Activated T-cell treated with anti-CD3 and anti-CD28 coated beads, Interleukin-2, amount 50 U/mL, for 48 hours (primary cell): ENCODE measurements around the gene CORO2B.

Experiments
- DNase-seq, 2 experiments: peaks; one replicate each; pipeline ENCODE4 v3.0.0-alpha.2; 2020

The CORO2B gene

DNA sequence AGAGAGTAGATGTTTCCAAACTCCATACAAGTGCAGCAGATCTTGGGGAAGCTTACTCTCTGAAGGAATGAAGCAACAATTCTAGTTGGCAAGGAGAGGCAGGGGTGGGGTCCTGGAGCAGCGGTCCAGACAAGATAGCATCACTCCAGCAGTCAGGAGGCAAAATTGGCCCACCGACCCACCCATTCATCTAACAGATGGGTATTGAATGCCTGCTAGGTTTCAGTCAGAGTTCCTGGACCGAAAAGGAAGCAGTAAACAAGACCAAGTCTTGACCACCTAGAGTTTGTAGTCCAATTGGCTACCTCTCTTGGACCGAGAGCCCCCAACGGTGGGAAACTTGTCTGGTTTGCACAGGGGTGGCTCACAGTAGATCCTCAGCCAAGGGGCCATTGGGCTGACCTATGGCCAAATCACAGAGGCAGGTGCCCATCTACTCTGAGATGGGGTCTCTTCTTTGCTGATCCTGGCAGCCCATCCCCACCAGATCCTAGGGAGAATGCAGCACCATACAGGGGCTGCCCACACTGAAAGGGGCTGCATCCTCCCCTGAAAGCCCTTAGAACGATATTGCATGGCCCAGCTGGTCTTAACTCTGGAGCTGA, 74.3 kb downstream of the CORO2B start:
- DNase-seq: no peak

DNA sequence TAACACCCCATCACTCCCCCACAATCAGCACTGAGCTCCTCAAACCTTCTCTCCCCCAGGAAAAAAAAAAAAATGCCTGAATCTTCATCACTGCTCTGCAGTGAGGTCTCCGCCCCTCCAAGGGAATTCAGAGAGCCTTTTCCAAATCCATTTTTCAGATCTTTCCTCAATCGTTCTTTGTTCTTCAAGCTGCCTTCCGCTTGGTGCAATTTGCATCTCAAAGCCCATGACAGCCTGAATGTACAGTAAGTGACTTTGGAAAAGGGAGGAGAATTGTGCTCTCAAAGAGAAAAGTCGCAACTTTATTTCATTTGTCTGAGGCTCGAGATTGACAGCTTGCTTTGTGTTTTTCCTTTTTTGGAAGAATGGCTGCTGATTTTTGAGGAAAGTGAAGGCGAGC, 75.0 kb downstream of the CORO2B start:
- DNase-seq: no peak

DNA sequence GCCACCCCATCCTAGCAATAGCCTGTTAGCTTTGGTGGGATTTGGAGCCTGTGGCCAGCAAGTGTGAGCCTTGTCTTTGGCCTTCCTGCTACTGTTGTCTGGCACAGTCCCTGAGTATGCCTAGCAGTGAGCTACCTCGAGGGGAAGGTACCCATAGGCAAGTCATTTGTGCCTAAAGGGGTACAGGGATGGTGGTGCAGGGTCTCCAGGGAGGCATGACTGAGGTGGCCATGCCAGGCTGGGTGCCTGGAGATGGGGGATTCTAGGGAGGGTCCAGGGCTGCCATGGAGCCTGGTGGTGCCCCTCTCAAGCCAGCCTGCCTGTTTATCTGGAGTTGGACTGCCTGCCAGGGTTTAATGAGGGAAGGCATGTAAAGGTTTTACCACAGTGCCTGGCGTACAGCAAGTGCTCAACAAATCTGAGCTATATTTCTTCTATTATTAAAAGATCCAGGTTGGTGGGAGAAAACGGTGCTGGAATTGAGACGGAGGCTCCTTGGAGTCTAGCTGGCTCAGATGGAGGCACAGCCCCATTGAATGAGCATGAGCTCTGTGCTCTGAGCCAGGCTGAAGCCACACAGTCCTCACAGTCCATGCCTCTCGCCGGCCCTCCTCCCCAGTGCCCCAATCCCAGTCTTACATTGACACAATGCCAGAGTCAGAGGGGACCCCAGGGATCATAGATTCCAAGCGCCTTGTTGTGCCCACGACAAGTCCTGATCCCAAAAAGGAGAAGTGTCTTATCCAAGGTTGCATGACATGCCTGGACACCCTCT, 76.2 kb downstream of the CORO2B start:
- DNase-seq: no peak

DNA sequence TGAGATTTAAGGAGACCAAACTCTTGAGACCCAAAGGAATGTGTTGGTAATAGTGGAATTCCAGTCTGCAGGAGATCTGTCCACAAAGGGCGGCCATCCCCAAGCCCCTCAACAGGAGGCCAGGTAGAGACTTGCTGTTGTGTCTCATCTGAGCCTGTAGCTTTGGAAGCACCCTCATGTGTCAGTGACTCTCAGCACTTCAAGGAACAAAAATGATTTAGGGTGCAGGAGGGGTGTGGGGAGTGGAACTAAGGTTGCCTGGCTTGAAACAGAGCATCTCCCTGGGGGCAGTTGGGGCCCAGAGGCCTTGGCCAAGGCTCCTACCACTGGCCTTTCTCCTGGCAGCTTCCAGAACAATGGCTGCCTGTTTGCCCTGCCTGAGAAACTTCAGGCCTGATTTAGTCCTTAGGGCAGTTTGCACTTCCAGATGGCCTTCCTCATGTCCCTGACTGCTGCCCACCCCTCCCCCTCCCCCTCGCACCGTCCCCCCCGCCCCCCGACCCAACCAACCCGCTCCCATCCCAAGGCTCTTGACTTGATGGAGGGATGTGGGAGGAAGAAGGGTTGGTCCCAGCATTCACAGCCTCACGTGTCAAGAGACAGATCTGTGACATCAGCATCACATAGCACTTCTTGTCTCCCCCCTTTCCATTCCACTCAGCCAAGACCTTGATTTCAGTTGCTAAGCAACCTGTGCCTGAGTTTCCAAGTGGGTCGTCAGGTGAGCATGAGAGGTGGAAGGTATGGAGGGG, 77.1 kb downstream of the CORO2B start:
- no peak for DNase-seq

DNA sequence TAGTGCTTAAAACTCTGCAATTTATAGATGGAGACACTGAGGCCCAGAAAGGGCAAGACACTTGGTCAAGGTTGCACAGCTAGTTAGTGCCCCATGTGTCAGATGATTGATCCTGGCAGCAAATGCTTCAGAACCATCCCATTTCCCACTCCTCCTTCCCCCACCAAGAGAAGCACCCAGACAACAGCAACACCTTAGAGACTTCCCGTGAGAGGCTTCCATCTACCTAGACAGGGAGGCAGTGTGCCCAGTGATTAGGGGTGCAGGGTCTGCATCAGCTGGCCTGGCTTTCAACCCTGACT, 77.6 kb downstream of the CORO2B start:
- no peak for DNase-seq

DNA sequence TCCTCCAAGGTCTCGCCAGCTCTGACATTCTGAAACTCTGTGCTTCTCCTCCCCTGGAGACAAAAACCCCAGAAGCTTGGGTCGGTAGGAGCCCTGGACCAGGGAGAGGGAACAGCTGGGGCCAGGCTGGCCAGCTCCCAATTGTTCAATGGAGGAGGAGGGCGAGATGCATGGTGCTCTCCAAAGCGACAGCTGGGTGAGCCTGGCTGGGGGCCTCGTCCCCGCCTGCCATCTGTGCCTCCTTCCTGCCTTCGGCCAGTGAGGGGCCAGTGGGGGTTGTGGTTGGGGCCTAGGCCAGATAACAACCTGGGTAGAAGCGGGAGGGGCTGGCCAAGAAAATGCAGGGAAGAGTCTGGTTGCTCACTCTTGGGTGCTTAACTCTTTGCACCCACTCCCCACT, 79.4 kb downstream of the CORO2B start:
- no peak for DNase-seq

DNA sequence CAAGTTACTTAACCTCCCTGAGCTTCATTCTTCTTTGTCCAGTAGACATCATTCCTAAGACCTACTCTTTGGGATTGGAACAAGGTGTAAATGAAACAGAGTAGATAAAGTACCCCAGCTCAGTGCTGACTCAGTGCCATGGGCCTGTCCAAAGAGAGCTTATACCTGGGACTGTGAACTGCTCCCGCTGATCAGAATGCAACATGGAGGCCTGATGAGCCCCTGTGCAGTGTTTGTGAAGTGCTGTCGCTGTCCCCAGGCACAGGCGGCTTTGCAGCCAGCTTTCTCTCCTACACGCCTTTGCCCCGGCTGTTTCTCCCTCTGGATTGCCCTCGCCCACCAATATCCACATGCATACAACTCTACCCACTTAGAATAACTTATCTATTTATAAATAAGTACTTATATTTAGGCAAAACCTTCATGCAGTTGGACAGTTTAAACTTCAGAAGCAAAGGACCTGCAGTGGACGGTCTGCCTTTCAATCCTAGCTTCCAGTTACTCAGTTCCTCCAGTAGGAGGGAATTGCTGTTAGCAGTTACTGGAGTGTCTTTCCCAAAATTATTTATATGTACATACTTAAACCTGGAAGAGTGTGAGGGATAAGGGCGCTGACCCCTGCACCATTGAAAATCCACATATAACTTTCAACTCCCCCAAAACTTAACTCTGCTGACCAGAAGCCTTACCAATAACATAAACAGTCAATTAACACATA, 80.0 kb downstream of the CORO2B start:
- no peak for DNase-seq

DNA sequence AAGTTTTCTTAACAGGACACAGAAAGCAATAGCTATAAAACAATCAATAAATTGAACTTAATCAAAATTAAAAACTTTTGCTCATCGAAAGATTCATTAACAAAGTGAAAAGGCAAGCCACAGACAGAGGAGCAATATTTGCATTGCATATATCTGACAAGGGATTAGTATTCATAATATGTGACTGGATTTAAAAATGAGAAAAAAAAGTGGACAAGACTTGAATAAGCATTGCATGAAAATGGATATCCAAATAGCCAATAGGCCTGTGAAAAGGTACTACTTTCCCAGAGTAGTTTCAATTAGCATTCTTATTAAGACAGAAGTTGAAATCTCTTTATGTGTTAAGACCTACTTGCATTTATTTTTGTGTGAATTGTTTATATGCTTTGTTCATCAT, 84.7 kb downstream of the CORO2B start:
- no peak for DNase-seq

DNA sequence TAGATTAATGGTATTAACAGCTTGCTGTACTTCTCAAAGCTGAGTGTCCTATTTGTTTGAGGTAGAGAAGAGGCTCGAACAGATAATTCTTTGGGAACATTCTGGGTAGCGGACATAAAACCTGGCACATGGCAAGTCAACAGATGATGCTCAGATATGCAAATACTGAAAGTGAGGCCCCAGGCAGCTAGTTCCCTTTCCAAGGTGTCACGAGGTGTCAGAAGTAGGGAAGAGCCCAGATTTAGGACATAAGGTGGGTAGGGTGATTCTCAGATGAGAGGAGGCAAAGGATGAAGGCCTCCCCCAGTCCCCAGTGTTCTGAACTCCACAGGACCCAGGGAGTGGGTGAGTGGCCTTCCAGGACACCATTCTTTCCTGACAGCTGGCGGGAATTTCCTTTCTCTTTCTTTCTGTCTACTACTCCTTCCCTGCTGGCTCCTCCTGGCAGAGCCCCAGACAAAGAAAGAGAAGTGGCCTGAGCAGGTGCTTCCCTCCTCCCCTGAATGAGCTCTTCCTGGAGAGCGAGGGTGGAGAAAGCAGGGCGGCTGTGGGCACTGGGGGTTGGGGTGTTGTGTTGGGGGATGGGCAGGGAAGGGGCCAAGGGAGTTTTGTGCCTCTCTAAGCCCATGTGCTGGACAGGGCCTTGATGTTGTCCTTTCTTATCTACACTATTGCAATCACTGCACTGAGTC, 87.5 kb downstream of the CORO2B start:
- DNase-seq: no peak

DNA sequence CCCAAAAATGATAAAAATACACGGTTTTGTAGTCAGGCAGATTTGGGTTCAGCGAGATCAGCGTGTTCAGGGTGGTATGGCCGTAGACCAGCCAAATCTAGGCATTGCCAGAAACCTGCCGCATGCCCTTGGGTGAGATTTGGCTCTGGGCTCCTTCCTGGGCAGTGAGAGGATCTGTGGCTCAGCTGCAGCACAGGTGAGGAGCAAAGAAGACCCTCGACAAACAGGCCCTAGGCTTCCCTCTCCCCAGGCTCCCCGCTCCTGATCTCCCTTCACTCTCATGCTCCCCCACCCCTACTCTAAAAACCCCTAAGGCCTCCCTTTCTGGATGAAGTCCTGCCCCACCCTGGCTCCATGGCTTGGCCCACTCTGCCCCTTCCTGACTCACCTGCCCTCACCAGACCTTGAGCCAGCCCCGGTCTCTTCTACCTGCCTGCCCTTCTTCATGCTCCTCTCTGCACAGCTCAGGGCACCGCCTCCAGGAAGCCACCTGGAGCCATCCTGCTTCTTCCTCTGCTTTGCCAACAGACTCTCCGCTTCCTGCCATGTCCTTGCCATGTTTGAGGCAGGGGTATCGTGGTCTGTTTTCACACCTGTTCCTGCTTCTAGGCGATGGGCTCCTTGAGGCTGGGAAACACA, 88.1 kb downstream of the CORO2B start:
- no peak for DNase-seq

DNA sequence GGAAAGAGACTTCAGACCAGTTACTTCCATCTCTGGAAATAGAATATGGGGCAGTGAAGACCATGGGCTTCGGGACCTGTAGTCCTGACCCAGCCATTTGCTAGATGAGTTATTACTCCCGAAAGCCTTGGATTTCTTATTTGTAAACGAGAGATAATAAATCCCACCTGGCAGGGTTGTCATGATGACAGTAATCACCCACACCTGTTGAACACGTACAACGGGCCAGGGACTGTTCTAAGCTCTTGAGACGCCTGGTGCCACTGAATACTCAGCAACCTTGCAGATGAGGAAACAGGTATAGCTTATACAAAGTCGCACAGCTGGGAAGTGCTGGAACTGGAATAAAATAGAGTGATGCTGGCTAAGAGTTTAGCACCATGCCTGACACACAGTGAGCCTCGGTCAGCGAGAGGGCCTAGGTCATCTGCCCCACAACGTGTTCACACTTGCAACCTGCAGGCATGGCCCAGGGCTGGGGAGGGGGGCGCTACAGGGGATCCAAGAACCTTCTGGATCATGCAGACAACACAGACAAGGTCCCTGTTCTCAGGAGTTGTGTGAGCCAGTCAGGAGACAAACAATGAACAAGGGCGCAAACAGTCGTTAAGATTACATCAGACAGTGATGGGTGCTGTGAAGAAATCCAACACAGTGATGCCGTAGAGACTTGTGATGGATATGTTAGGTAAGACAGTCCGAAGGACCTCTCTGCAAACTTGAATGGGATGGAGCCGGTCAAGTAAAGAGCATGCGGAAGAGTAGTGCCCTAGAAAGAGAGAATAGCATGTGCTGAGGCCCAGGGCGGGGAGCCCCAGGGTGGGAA, 89.2 kb downstream of the CORO2B start:
- no peak for DNase-seq

DNA sequence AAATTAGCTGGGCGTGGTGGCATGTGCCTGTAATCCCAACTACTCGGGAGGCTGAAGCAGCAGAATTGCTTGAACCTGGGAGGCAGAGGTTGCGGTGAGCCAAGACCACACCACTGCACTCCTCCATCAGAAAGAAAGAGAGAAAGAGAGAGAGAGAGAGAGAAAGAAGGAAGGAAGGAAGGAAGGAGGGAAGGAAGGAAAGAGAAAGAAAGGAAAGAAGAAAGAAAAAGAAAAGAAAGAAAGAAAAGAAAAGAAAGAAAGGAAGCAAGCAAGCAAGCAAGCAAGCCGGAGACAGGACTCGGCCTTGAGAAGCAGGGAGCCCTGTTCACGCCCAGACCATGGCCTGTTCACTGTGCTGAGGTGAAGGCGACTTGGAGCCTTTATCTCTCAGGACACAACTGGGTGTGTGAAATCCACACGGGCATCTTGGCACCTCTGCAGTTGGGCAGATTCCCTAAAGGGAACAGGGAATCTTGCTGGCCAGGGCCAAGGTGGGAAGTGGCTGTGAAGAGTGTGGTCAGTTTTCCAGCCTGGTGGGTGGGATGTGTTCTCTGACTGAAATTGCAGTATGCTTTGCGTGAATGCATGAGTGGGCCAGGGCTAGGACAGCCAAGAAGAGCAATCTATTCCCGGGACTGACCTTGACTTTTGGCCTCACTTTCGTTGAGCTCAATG, 90.3 kb downstream of the CORO2B start:
- DNase-seq: no peak

DNA sequence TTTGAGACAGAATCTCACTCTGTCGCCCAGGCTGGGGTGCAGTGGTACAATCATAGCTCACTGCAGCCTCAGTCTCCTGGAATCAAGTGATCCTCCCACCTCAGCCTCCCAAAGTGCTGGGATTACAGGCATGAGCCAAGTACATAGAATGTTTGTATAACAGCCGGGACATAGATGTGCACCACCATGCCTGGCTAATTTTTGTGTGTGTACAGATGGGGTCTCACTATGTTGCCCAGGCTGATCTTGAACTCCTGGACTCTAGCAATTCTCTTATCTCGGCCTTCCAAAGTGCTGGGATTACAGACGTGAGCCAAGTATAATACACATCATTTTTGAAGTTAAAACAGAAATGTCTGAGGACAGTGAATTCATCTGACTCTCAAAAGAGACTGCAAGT, 93.5 kb downstream of the CORO2B start:
- no peak for DNase-seq

DNA sequence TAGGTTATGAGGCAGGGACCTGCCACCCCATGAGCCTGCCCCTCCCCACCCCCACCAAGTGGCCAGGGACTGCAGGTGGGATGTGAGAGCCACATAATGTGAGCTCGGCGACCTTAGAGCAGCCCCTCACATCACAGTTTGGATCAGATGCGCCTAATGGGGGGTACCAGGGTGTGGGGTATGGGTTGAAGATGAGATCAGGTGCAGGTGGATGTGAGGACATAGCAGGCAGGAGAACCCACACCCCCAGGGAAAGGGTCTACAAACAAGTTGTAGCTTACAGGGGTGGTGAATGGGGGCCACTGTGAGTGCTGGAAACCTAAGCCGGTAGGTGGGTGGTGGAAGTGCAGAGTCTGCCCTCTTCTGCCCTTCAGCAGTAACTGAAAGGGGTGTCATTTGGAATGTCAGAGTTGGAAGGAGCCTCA, 94.0 kb downstream of the CORO2B start:
- DNase-seq: no peak

DNA sequence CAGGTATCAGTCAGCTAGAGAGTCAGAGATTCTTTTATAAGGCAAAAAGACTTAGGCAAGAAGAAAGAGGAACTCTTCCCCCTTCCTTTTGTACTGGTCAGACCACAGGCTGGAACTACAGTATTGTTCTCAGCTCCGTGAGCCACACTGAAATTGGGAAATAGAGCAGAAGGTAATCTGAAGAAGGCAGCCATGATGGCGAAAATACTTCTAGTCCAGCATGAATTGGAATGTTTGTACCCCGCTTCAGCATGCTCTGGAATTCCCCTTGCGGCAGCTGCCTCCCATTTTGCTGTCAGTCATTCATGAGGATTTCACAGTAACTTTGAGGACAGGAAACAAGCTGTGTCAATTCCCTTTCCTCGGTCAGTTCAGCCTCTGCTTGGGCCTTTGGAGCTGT, 96.2 kb downstream of the CORO2B start:
- DNase-seq: no peak

DNA sequence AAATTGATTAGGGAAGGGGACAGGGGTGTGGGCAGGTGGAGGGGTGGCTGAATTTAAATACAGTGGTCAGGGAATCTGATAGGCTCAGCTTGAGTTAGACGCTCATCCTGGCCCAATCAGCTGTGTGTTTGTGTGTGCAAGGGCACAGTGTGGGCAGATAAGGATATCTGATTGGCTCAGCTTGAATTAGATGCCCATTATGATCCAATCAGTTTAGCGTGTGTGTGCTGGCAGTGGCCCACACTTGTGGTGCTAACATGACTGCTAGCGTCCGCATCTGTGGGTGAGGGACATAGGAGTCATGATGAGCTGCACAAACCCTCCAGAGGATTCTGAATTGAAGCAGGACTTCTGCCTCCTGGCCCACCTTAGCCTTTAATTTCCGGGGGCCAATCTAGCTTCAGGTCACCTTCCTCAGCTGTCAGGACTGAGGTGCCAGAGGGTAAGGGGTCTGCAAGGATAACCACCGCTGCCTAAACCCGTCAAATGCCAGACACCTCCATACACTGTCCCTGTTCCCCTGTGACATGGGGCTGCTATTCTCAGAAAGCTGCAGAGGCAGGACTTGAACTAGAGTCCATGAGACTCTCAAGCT, 97.3 kb downstream of the CORO2B start:
- no peak for DNase-seq

DNA sequence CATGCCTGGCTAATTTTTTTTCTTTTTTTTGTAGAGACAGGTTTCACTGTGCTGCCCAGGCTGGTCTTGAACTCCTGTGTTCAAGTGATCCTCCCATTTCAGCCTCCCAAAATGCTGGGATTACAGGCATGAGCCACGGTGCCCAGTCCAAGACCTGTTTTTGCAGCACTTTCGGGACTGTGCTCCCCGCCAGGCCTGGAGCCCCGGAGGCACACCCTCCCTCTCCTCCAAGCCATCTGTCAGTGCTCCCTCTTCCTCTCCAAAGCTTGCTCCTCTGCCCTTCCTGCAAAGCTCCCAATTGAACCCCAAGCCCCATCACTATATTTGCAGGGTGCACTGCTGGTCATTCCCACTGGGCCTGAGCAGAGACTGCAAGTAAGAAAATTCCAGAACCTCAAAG, 98.1 kb downstream of the CORO2B start:
- no peak for DNase-seq

DNA sequence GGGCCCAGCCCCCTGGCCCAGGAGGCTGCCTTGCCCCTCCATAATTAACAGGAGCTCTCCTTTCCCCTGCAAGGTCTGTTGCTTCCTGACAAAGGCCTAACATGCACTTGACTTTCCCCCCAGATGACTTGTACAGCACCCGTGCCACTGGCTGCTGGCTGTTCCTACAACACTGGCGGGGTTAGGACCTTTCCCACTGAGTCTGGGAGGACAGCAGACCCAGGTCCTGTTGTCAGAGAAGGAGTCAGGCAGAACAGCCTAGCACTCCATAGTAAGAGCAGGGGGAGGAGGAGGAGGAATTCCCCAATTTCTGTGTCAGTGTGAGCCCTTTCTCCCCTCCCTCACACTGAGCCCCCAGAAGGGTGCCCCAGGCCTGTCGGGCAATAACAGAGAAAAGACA, 99.2 kb downstream of the CORO2B start:
- no peak for DNase-seq

DNA sequence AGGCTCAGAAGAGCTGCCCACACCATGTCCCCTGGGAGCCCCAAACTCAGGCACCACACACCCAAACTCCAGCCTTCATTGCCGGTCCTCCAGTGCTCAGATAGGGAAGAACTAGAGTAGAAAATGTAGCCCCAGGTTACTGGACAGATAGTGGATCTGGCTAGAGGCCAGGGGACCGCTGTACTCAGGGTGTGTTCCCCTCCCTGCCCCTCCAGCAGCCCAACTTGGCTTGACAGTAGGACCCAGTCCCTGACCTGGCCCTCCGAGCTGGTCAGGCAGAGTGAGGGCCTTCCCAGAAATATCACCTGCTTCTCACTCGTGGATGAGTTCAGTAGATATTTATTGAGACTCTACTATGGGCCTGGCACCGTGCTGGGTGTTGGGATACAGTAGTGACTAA, 100.0 kb downstream of the CORO2B start:
- no peak for DNase-seq

DNA sequence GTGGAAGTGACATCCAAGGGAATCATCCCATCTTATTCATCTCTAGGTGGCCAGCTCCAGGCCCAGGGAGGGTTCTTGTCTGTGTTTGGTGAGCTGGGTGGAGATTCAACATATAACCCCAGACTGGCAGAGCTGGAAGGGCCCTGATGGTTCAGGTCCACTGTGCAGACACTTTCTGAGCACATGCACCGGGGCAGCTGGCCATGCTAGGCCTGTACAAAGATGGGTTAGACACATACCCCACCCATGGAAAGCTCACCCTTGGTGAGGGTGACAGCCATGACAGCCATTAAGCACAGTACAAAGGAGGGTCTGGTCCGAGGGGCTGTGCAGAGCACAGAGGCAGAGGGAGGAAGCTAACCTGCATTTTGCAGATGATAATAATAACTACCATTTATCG, 100.4 kb downstream of the CORO2B start:
- no peak for DNase-seq

DNA sequence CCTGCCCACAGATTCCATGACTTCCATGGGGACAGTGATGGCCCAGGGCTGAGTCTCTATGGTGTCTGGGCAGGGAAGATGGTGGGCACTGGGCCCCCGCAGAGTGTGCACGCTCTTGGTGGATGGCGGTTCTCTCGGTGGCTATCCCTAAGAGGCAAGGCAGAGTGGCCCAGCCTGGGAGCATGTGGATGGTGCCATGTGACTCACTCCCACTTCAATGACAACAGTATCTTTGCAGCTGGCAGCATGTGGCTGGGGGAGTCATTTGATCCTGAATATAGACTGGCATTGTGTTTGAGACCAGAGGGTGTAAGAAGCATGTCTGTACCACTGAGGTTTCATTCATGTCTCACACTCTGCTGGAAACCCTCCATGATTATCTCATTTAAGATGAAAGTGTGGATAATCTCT, 101.2 kb downstream of the CORO2B start:
- DNase-seq: no peak
